Keratinocyte (primary cell): ENCODE results near the gene SNIP1.

ENCODE experiments used
- CTCF ChIP-seq, 3 experiments: IDR thresholded peaks in 1 of 3; conservative IDR thresholded peaks in 1 of 3; optimal IDR thresholded peaks in 1 of 3; 2 replicates in 2 of 3; 3 replicates in 1 of 3; pipeline versions ENCODE3 to v1.5.1; 2011; ENCODE audit warnings: low read length in 3 of 3, mild to moderate bottlenecking in 3 of 3, moderate library complexity in 2 of 3, control low read depth in 1 of 3, inconsistent platforms in 1 of 3; ENCODE audit not compliant: insufficient read depth in 2 of 3; ENCODE audit errors: extremely low read depth in 1 of 3
- EZH2 ChIP-seq: IDR thresholded peaks from one replicate; pipeline ENCODE4 v1.6.1; 2012; ENCODE audit warnings: inconsistent platforms, mild to moderate bottlenecking, low read length, moderate library complexity

GRCh38 chr1:37567023-37567422 lies 12.9 kb upstream of the SNIP1 start:
- TF ChIP-seq CTCF (optimal IDR thresholded peaks at IDR 0.05 in 1 of 3, IDR thresholded peaks at IDR 0.05 in 1 of 3, conservative IDR thresholded peaks at IDR 0.05 in 1 of 3; ENCODE audit: extremely low read depth in 1 of 3, insufficient read depth in 2 of 3, low read length in 3 of 3) (no peak), EZH2 (no peak)
